ENCODE measurements around the gene CCBE1.

DNA sequence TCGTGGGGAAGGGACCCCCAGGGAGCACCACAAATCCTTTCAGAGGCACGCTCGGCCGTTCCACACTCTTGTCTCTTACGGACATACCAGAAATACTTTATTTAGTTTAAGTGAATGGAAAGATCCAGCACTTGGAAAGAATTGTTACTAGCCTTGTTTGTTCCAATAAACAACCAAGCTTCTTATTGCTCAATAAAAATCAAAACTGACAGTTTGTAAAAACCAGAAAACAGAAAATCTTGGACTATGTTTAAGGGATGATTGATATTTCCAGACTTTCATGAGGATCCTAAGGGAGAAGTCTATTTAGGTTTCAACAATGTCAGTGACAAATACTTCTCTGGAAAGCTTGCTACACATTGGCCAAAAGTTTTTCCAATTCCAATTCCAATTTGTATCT, 31.6 kb upstream of the CCBE1 start:
- TF ChIP-seq POLR2A (IDR thresholded peaks at IDR 0.05; ENCODE audit: low read depth, low read length) (no peak), TAF1 (IDR thresholded peaks at IDR 0.05; ENCODE audit: borderline replicate concordance, low read depth, low read length) (no peak), POLR2AphosphoS5 (IDR thresholded peaks at IDR 0.05; ENCODE audit: low read depth, low read length) (no peak)

All from GM12892 (cell line).